LNCAP (cell line): ENCODE data around the gene SYT7.

Experiments used
- TF ChIP-seq, protein P1 (sequence below): fragments of 450-650 bp; IDR thresholded peaks from 2 replicates; pipeline ENCODE4 v1.5.1; 2017; ENCODE audit warnings: mild to moderate bottlenecking

SYT7 gene

DNA sequence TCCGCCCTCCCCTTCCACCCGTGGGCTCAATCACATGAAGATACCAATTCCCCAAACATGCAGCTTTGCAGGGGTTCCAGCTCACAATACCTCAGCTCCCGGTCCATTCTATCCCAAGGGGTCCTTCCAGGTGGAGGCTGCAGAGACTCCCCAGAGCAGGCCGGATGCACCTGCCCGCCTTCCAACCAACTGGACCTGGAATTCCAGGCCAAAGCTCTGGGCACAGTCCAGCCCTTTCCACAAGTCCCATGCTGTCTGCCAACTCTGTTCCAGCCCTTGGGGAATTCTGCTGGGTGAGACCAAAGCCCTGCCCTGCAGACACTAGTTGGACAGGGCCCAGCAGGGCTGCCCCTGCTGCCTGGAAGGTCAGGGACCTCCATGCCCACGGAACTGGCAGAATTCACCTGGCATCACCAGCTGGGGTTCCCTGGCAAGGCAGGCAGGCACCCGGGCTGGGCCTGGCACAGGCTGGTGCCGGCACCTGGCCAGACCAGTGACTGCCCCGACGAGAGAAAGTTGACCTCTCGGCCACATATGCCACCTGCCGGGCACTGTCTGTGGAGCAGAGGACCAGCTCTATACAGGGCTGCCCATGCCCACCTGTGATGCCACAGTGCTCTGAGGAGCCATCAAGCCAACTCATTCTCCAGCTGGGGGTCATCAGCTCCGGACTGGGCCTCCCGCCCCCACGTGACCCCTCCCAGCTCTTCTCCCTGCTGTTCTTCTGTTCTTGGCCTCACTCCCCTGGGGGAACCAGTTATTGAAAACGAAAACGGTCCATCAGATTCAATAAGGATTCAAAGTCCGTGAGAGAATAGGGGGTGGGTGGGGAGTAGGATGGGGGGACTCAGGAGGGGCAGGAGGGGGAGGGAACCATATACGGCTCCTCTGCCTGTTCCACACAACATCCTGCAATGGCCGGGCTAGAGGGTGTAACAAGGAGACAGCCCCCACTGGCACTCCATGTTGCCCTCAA is 4.7 kb downstream of the SYT7 start:
- TF ChIP-seq, protein P1, sequence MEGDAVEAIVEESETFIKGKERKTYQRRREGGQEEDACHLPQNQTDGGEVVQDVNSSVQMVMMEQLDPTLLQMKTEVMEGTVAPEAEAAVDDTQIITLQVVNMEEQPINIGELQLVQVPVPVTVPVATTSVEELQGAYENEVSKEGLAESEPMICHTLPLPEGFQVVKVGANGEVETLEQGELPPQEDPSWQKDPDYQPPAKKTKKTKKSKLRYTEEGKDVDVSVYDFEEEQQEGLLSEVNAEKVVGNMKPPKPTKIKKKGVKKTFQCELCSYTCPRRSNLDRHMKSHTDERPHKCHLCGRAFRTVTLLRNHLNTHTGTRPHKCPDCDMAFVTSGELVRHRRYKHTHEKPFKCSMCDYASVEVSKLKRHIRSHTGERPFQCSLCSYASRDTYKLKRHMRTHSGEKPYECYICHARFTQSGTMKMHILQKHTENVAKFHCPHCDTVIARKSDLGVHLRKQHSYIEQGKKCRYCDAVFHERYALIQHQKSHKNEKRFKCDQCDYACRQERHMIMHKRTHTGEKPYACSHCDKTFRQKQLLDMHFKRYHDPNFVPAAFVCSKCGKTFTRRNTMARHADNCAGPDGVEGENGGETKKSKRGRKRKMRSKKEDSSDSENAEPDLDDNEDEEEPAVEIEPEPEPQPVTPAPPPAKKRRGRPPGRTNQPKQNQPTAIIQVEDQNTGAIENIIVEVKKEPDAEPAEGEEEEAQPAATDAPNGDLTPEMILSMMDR, result peak; percentile 31

DNA sequence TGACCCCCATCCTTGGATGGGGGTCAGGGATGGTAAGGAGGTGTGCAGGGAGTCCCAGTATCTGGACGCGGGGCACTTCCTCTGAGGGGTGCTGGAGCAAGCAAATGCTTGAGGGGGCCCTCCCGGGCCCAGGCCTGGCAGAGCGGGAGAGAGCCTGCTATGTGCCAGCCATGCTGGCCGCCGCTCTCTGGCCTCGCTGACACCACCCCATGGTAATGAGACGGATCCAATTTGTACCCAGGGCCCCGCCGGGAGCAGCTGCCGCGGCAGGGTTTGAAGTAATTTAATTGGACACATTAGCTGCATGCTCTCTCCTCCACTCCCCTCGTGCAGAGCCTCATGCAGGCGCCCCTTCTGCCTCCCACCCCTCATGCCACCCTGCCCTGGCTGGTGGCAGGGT is 6.3 kb downstream of the SYT7 start:
- TF ChIP-seq, protein P1, result no peak

DNA sequence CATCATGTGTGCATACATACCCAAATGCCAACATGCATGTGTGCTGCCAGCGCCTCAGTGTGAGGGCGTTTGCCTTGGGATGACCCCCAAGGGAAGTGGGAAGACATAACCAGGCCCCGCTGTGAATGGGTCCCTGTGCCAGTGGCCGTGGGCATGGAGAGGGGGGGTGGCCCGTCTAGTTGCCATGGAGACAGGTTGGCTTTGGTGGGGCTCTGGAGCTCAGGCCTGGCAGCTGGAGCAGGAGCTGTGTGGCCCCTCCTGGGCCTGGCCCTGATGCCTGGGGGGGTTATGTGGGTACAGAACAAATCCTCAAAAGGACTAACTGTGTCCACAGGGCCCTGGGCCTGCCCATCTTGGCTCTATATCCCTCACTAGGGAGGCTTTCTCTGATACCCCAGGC is 8.0 kb downstream of the SYT7 start:
- TF ChIP-seq, protein P1, result no peak

DNA sequence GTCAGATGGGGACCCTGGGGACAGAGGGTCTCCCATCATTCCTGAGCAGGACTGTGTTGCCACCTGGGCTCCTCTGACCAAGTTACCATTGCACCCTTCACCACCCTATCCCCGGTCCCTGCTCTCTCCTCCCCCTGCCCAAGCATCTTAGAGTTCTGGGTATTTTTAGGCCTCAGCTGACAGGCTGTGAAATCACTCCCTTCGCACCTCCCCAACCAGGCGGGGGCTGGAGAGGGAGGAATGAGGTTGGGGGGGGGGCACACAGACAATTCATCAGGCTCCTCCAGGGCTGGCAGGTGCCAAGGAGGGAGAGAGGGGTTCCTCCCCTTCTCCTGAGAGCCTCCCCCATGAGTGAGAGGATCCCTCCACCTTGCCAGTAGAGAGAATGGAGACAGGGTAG is 9.0 kb downstream of the SYT7 start:
- TF ChIP-seq, protein P1, result no peak

DNA sequence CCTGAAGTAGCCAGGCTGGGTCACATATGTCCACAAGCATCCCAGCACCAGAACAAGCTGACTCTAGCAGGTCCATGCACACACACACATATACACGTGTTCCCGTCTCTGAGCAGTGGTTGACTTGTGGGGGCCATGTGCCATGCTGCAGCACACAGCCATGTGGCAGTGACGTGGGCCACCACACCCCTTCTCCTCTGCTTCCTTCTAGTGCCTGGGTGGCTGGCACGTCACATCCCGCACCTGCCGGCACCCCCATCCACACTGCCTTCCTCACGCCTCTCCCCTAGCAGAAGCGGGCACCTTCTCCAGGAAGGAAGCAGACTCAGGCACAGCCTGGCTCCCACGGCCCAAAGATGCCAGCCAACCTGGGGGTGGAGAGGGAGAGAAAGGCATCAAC is 9.5 kb downstream of the SYT7 start:
- TF ChIP-seq, protein P1, result no peak

DNA sequence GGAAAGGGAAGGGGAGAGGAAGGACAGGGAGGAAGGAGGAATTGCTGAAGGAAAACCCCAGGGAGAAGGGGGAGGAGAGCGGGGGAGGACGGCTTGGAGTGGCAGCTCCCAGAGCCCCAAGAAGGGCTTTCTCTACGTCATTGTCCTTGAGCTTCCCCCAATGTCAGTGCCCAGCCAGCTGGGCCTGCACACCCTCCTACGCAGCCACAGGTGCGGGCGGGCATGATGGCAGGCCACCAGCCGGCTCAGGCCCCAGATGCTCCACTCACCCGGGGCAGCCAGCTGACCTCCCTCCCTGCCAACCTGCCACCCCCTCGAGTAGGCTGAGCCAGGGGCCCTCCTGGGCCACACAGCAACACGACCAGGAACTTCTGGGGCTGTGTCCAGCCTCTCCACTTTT is 11.2 kb downstream of the SYT7 start:
- TF ChIP-seq, protein P1, result no peak

DNA sequence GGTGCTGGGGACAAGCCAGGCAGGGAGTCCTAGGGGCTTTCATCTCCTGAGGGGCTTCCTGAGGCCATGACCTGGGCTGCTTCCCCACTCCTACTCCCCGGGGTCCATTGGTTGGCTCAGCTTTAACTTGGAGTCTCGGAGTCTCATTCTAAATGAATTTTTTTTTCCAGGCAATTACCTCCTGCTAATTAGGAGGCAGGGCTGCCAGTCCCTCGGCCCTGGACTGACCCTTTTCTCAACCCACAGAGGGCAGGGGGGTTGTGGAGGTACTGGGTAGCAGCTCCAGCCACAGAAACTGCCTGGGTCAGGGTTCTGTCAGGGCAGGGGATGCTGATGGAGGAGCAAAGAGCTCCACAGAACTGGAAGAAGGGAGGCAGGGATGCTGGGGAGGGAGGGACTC is 11.9 kb downstream of the SYT7 start:
- TF ChIP-seq, protein P1, result no peak
